Ecto neural progenitor cell (in vitro differentiated cells): Measurements from ENCODE around the gene ILF3.

Experiments
- DNase-seq: peaks from one replicate; pipeline ENCODE4 v3.0.0-alpha.2; 2018; ENCODE audit warnings: low spot score

ILF3 gene

DNA sequence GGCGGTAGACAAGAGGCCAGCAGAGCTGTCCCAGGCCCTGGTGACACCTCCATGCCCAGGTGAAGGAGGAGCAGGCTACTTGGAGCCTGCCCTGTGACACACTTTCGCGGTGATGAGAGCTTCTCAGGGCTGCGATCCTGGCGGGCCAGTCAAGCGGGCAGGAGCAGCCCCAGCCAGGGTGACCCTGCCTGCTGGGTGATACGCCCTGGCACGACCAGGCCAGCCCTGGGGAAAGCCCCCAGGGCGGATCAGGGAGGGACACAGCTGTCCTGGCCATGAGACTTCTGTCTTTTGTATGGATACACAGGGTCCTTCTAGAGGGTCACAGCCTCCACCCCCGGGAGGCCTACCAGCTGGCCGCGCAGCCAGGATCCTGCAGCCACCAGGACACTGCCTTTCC, 76.8 kb downstream of the ILF3 start:
- DNase-seq: no peak

DNA sequence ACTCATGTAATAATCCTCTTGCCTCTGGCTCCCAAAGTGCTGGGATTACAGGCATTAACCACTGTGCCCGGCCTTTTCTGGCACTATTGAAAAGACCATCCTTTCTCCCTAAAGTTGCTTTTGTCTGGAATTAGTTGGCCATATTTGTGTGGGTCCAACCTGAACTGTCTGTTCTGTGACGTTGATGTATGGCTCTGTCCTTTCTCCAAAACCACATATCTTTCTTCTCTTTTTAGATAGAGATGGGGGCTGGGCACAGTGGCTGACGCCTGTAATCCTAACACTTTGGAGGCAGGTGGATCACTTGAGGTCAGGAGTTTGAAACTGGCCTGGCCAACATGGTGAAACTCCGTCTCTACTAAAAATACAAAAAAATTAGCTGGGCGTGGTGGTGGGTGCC, 81.6 kb downstream of the ILF3 start:
- no peak for DNase-seq

DNA sequence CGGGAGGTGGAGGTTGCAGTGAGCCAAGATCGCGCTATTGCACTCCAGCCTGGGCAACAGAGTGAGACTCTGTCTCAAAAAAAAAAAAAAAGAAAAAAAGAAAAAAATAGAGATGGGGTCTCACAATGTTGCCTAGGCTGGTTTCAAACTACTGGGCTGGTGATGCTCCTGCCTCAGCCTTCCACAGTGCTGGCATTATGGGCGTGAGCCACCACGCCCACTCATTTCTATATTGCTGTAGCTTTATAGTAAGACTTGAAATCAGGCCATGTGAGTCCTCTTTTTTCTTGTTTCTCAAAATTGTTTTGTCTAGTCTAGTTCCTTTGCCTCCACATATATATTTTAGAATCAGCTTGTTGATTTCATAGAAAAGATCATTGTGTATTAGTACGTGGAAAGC, 82.0 kb downstream of the ILF3 start:
- no peak for DNase-seq

DNA sequence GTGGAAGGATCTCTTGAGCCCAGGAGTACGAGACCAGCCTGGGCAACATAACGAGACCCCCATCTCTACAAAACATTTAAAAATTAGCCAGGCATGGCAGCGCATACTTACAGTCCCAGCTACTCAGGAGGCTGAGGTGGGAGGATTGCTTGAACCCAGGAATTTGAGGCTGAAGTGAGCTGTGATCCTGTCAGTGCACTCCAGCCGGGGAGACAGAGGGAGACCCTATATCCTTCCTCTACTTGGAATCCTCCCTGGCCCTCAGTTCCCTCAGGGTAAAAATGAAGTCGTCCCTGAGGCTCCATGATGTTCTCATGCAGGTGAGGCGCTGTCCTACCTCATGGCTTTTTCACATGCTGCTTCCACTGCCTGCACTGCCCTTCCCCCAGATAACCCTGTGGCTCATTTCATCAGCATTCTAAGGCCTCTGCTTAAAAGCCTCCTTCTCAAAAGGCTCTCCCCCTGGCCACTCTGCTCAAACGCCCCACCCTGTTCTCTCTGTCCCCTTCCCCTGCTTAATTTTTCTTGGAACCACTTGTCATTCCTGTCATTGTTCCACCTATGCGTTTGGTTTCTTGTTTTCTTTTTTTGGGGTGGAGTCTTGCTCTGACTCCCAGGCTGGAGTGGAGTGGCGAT, 82.9 kb downstream of the ILF3 start:
- no peak for DNase-seq

DNA sequence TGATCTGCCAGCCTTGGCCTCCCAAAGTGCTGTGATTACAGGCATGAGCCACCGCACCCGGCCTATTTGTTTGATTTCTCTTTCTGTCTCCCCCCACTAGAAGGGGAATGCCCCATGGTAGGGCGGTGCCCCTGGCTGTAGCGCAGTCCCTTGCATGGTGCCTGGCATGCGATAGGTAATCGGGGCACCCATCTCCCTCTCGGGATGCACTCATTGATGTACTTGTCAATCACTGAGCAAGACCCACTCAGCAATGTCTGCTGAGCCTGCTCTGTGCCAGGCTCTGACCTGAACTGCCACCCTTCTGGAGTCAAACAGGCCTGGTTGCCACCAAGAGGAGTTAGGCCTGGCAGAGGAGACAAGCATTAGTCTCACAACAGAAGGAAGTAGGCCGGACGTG, 83.6 kb downstream of the ILF3 start:
- DNase-seq: no peak

DNA sequence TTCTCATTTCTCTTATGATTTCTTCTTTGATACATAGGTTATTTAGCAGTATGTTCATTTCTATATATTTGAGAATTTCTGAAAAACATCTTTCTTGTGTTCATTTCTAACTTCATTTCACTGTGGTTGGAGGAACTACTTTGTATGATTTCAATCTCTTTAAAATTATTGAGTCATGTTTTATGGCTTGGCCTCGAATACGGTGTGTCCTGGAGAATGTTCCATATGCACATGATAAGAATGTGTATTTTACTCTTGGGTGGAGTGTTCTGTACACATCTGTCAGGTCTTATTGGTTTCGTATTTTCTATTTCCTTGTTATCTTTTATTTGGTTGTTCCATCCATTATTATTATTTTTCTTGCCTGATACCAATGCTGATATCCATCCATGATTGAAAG, 86.7 kb downstream of the ILF3 start:
- no peak for DNase-seq
